ENCODE measurements around the gene ARPC1A. TPM values are rescaled to one million over a fixed set of nuclear protein-coding genes. Genes with fewer than 3 reads are reported as not detected.
A peak's percentile ranks its signal among the peaks of the same experiment; 100 is the strongest.

Gene ARPC1A
- total RNA-seq, 1 donor from 2014 or later = 216 TPM

DNA sequence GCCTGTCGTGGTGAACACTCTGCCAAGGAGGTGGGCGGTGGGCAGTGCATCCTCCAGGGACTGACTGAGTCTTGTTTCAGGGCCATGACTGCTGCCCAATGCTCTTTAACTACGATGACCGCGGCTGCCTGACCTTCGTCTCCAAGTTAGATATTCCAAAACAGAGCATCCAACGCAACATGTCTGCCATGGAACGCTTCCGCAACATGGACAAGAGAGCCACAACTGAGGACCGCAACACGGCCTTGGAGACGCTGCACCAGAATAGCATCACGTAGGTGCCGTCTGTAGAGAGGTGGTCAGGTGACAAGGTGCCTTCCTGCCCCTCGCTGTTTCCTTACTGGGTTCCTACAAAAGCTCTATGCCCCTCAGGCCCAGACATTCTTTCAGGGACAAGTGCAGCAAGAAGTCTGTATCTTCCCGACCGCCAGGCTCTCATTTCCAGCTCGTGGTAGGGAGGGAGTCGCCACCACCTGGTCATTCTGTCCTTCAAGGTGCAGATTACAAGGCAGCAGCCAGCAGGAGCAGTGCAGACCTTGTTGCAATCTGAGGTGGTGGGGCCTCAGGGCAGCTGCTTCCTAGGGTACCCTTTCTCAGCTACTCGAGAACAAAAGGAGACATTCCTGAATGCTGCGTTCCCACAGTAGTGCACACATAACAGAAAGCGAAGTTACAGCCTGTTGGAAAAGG lies 33.9 kb downstream of the ARPC1A start:
- Mint-ChIP-seq H3K27me3 (ENCODE audit: low read depth) (no peaks in the 10 kb centered on the region), H3K36me3 (ENCODE audit: low read depth) (peaks cover 15% of the 10 kb centered on the region), H3K4me3 (no peak overlapping the region), H3K27ac (ENCODE audit: unreplicated experiment) (peak overlapping the region; percentile 78), H3K9me3 (no peaks in the 10 kb centered on the region), H3K4me1 (peaks cover 21% of the 10 kb centered on the region)
- no peak for DNase-seq (ENCODE audit: low read depth, low spot score)
- TF ChIP-seq CTCF (conservative IDR thresholded peaks at IDR 0.05) = no peak

DNA sequence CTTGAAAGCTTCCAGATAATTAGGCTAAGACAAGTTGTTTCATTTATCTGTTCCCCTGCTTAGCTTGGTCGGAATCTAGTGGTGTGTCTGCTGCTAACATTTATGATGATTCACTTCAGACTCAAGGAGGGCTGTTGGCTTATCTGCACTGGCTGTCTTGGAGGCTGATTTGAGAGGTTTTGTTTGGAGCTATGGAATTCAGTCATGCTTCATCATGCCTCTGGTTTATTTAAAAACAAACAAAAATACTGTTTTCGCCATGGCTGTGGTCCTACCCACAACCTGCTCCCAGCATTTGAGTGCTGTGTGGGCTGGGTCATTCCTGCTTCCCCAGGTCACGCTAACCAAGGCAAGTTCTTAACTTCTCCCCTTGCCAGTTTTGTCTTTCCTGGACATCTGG lies 37.1 kb downstream of the ARPC1A start:
- H3K9me3 Mint-ChIP-seq = no peaks in the 10 kb centered on the region
- peaks cover 16% of the 10 kb centered on the region for H3K4me1 Mint-ChIP-seq
- no peak for TF ChIP-seq CTCF (conservative IDR thresholded peaks at IDR 0.05)
- no peak overlapping the region for H3K4me3 Mint-ChIP-seq
- H3K27ac Mint-ChIP-seq (ENCODE audit: unreplicated experiment) = no peak overlapping the region
- H3K36me3 Mint-ChIP-seq (ENCODE audit: low read depth) = peaks cover 22% of the 10 kb centered on the region
- no peaks in the 10 kb centered on the region for H3K27me3 Mint-ChIP-seq (ENCODE audit: low read depth)
- no peak for DNase-seq (ENCODE audit: low read depth, low spot score)

DNA sequence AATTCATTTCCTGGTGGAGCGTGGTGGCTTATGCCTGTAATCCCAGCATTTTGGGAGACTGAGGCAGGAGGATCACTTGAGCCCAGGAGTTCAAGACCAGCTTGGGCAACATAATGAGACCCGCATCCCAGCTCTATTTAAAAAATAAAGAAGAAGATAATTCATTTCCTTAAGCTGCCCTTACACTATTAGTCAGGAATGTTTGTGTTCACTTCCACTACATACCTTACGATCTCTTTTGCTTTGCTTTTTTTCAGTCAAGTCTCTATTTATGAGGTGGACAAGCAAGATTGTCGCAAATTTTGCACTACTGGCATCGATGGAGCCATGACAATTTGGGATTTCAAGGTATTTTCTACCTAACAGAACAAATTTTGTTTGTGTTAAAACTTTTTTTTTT lies 37.6 kb downstream of the ARPC1A start:
- peaks cover 11% of the 10 kb centered on the region for H3K4me1 Mint-ChIP-seq
- no peak for DNase-seq (ENCODE audit: low read depth, low spot score)
- H3K27me3 Mint-ChIP-seq (ENCODE audit: low read depth) = no peaks in the 10 kb centered on the region
- peaks cover 22% of the 10 kb centered on the region for H3K36me3 Mint-ChIP-seq (ENCODE audit: low read depth)
- H3K4me3 Mint-ChIP-seq = no peak overlapping the region
- H3K27ac Mint-ChIP-seq (ENCODE audit: unreplicated experiment) = no peak overlapping the region
- no peaks in the 10 kb centered on the region for H3K9me3 Mint-ChIP-seq
- no peak for TF ChIP-seq CTCF (conservative IDR thresholded peaks at IDR 0.05)

GRCh38 chr7:99365318-99366141 lies 39.8 kb downstream of the ARPC1A start:
- no peak overlapping the region for H3K27ac Mint-ChIP-seq (ENCODE audit: unreplicated experiment)
- peak; percentile 67 for TF ChIP-seq CTCF (conservative IDR thresholded peaks at IDR 0.05)
- H3K9me3 Mint-ChIP-seq = no peaks in the 10 kb centered on the region
- H3K27me3 Mint-ChIP-seq (ENCODE audit: low read depth) = no peaks in the 10 kb centered on the region
- peaks cover 4% of the 10 kb centered on the region for H3K4me1 Mint-ChIP-seq
- H3K36me3 Mint-ChIP-seq (ENCODE audit: low read depth) = peaks cover 21% of the 10 kb centered on the region
- DNase-seq (ENCODE audit: low read depth, low spot score) = no peak
- no peak overlapping the region for H3K4me3 Mint-ChIP-seq

DNA sequence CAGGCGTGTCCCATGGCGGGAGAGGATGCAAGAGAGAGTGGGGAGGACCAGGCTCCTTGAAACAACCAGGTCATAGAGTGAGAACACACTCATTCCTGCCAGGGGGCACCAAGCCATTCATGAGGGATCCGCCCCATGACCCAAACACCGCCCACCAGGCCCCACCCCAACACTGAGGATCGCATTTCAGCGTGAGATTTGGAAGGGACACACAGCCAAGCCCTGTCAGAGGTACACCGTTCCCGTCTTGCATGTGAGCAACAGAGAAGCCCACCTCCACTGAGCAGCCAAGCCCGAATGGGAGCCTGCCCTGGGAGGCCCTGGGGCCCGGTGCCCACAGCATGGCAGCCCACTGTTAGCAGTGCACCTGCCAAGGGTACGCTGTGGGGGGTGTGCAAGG lies 40.9 kb downstream of the ARPC1A start:
- DNase-seq (ENCODE audit: low read depth, low spot score) = no peak
- Mint-ChIP-seq H3K36me3 (ENCODE audit: low read depth) (peaks cover 15% of the 10 kb centered on the region), H3K4me1 (peaks cover 4% of the 10 kb centered on the region), H3K9me3 (no peaks in the 10 kb centered on the region), H3K27ac (ENCODE audit: unreplicated experiment) (no peak overlapping the region), H3K27me3 (ENCODE audit: low read depth) (no peaks in the 10 kb centered on the region), H3K4me3 (no peak overlapping the region)
- no peak for TF ChIP-seq CTCF (conservative IDR thresholded peaks at IDR 0.05)

All from neural crest cell (in vitro differentiated cells).